ENCODE data around the gene CRB1.

The CRB1 gene

GRCh38 chr1:197268012-197268411 lies at the start of gene CRB1:
TSS of gene CRB1 (plus strand) at chr1:197268252. CDS start at chr1:197268413, 161 bp downstream.
- no peak for DNase-seq

GRCh38 chr1:197218857-197219256 lies 49.2 kb upstream of the CRB1 start:
- DNase-seq, result no peak

- no peak for DNase-seq
Measured at GRCh38 chr1:197222025-197222685, 45.9 kb upstream of the CRB1 start.

GRCh38 chr1:197222780-197223179 lies 45.3 kb upstream of the CRB1 start:
- no peak for DNase-seq

GRCh38 chr1:197224160-197224559 lies 43.9 kb upstream of the CRB1 start:
- DNase-seq, result no peak

- DNase-seq, result no peak
Measured at GRCh38 chr1:197225611-197226010, 42.4 kb upstream of the CRB1 start.

GRCh38 chr1:197234581-197234980 lies 33.5 kb upstream of the CRB1 start:
- no peak for DNase-seq

- no peak for DNase-seq
Measured at GRCh38 chr1:197235355-197235754, 32.7 kb upstream of the CRB1 start.

GRCh38 chr1:197247465-197247864 lies 20.6 kb upstream of the CRB1 start:
- no peak for DNase-seq

GRCh38 chr1:197249324-197249723 lies 18.7 kb upstream of the CRB1 start:
- DNase-seq, result no peak

GRCh38 chr1:197250616-197251015 lies 17.4 kb upstream of the CRB1 start:
- DNase-seq, result no peak

GRCh38 chr1:197252973-197253372 lies 15.1 kb upstream of the CRB1 start:
- DNase-seq, result no peak

- no peak for DNase-seq
Measured at GRCh38 chr1:197254866-197255265, 13.2 kb upstream of the CRB1 start.

- no peak for DNase-seq
Measured at GRCh38 chr1:197264936-197265567, 3.0 kb upstream of the CRB1 start.

GRCh38 chr1:197269053-197269452 lies 1.0 kb downstream of the CRB1 start:
- DNase-seq, result no peak

GRCh38 chr1:197272791-197273190 lies 4.7 kb downstream of the CRB1 start:
- DNase-seq, result no peak

GRCh38 chr1:197277166-197277565 lies 9.1 kb downstream of the CRB1 start:
- DNase-seq, result no peak

GRCh38 chr1:197284325-197284724 lies 16.3 kb downstream of the CRB1 start:
- no peak for DNase-seq

- no peak for DNase-seq
Measured at GRCh38 chr1:197284966-197285365, 16.9 kb downstream of the CRB1 start.

- no peak for DNase-seq
Measured at GRCh38 chr1:197285526-197286205, 17.6 kb downstream of the CRB1 start.

GRCh38 chr1:197286634-197287033 lies 18.6 kb downstream of the CRB1 start:
- no peak for DNase-seq

GRCh38 chr1:197287863-197288262 lies 19.8 kb downstream of the CRB1 start:
- DNase-seq, result no peak

GRCh38 chr1:197302775-197303174 lies 34.7 kb downstream of the CRB1 start:
- no peak for DNase-seq

GRCh38 chr1:197303463-197303862 lies 35.4 kb downstream of the CRB1 start:
- DNase-seq, result no peak
